HepG2 (cell line): ENCODE results near the gene ZNF79. TPM values are rescaled to one million over a fixed set of nuclear protein-coding genes. Genes with fewer than 3 reads are reported as not detected.
A peak's percentile ranks its signal among the peaks of the same experiment; 100 is the strongest.

Experiments used
- AHDC1 ChIP-seq: sonication (generic); formaldehyde crosslinking; IDR thresholded peaks from 2 replicates; pipeline ENCODE4 v1.5.1; 2020; ENCODE audit warnings: mild to moderate bottlenecking, missing genetic modification reagents, borderline replicate concordance
- CC2D1A ChIP-seq: sonication (generic); formaldehyde crosslinking; IDR thresholded peaks from 2 replicates; pipeline ENCODE4 v1.8.1; 2023; ENCODE audit warnings: mild to moderate bottlenecking, missing genetic modification reagents
- CEBPB ChIP-seq: IDR thresholded peaks from 2 replicates; pipeline ENCODE4 v1.6.1; 2011; ENCODE audit warnings: low read depth, low read length, improper control_type of control experiment, borderline replicate concordance
- FOXA1 ChIP-seq, 2 experiments: fragments of 450-650 bp in 1 of 2; sonication (generic) in 1 of 2; formaldehyde crosslinking in 1 of 2; IDR thresholded peaks; 2 replicates each; pipeline versions ENCODE4 v1.4.0 to v1.6.1; 2016 to 2020; ENCODE audit warnings: missing genetic modification reagents in 1 of 2
- HNRNPK ChIP-seq: fragments of 200-400 bp; formaldehyde crosslinking; IDR thresholded peaks from 2 replicates; pipeline ENCODE4 v1.6.1; 2018; ENCODE audit warnings: low read length, low read depth, moderate library complexity, mild to moderate bottlenecking; ENCODE audit not compliant: poor library complexity, severe bottlenecking
- HOXA5 ChIP-seq: sonication (generic); formaldehyde crosslinking; IDR thresholded peaks from 2 replicates; pipeline ENCODE4 v1.4.0; 2020; ENCODE audit warnings: missing genetic modification reagents
- KDM6A ChIP-seq: IDR thresholded peaks from 2 replicates; pipeline ENCODE4 v1.6.1; 2016; ENCODE audit warnings: low read depth
- KLF13 ChIP-seq: sonication (generic); formaldehyde crosslinking; IDR thresholded peaks from 2 replicates; pipeline ENCODE4 v1.4.0; 2020; ENCODE audit warnings: mild to moderate bottlenecking, missing genetic modification reagents
- NR2C2 ChIP-seq: sonication (generic); formaldehyde crosslinking; IDR thresholded peaks from 2 replicates; pipeline ENCODE4 v1.4.0; 2020; ENCODE audit warnings: missing genetic modification reagents, mild to moderate bottlenecking, moderate library complexity, borderline replicate concordance
- PAX8 ChIP-seq: sonication (generic); formaldehyde crosslinking; IDR thresholded peaks from 2 replicates; pipeline ENCODE4 v1.8.0; 2022; ENCODE audit warnings: mild to moderate bottlenecking, missing genetic modification reagents, borderline replicate concordance
- PRPF4 ChIP-seq: fragments of 200-400 bp; formaldehyde crosslinking; IDR thresholded peaks from 2 replicates; pipeline ENCODE4 v1.6.1; 2016; ENCODE audit warnings: low read length, low read depth; ENCODE audit not compliant: poor library complexity, severe bottlenecking
- REPIN1 ChIP-seq: sonication (generic); formaldehyde crosslinking; IDR thresholded peaks from 2 replicates; pipeline ENCODE4 v1.8.0; 2022; ENCODE audit warnings: missing genetic modification reagents, low read depth, mild to moderate bottlenecking, borderline replicate concordance
- RXRB ChIP-seq: IDR thresholded peaks from 2 replicates; pipeline ENCODE4 v1.6.1; 2016; ENCODE audit warnings: borderline replicate concordance, missing genetic modification reagents, missing compliant biosample characterization
- SCMH1 ChIP-seq: sonication (generic); formaldehyde crosslinking; IDR thresholded peaks from 2 replicates; pipeline ENCODE4 v1.9.0; 2021; ENCODE audit warnings: missing genetic modification reagents, mild to moderate bottlenecking, borderline replicate concordance
- SIN3A ChIP-seq: IDR thresholded peaks from 2 replicates; pipeline ENCODE4 v1.6.1; 2011; ENCODE audit warnings: low read depth, mild to moderate bottlenecking, control low read depth, low read length, borderline replicate concordance
- SNAPC5 ChIP-seq: sonication (generic); formaldehyde crosslinking; IDR thresholded peaks from 2 replicates; pipeline ENCODE4 v1.8.1; 2023; ENCODE audit warnings: mild to moderate bottlenecking, missing genetic modification reagents, borderline replicate concordance
- TCF7L2 ChIP-seq: IDR thresholded peaks from 2 replicates; pipeline ENCODE4 v1.6.1; 2011; ENCODE audit warnings: mild to moderate bottlenecking, low read depth, low read length, moderate library complexity
- TEAD2 ChIP-seq: sonication (generic); formaldehyde crosslinking; IDR thresholded peaks from 2 replicates; pipeline ENCODE4 v1.9.0; 2021; ENCODE audit warnings: missing genetic modification reagents
- TFDP2 ChIP-seq: sonication (generic); formaldehyde crosslinking; IDR thresholded peaks from 2 replicates; pipeline ENCODE4 v1.4.0; 2020; ENCODE audit warnings: missing genetic modification reagents
- ZNF207 ChIP-seq: fragments of 450-650 bp; IDR thresholded peaks from 2 replicates; pipeline ENCODE4 v1.6.1; 2016; ENCODE audit warnings: antibody characterized with exemption, borderline replicate concordance
- ZNF383 ChIP-seq: sonication (generic); formaldehyde crosslinking; IDR thresholded peaks from 2 replicates; pipeline ENCODE4 v1.4.0; 2020; ENCODE audit warnings: missing genetic modification reagents, mild to moderate bottlenecking, borderline replicate concordance
- ZNF816 ChIP-seq: sonication (generic); formaldehyde crosslinking; IDR thresholded peaks from 2 replicates; pipeline ENCODE4 v1.8.0; 2022; ENCODE audit warnings: missing genetic modification reagents, mild to moderate bottlenecking, borderline replicate concordance
- polyA plus RNA-seq, 8 experiments: library from polyadenylated mRNA; depleted of rRNA in 3 of 8; stranded (reverse) in 7 of 8; unstranded in 1 of 8; fragments of >200 nt; fragmentation: Illumina TruSeq in 4 of 8; extraction: Trizol in 4 of 8; gene quantifications; 2 replicates each; pipeline versions ENCODE4 v1.2.1 to v1.2.3, GENCODE V29; 2011 to 2016; ENCODE audit warnings: low read depth in 4 of 8, missing spikeins in 1 of 8, mixed read lengths in 1 of 8; ENCODE audit not compliant: insufficient read depth in 1 of 8
- total RNA-seq, 5 experiments: library from RNA; depleted of rRNA; stranded (reverse); fragments of >200 nt; fragmentation: Illumina TruSeq; extraction: Trizol; gene quantifications; 2 replicates each; pipeline ENCODE4 v1.2.3, GENCODE V29; 2016; ENCODE audit warnings: low read depth in 1 of 5

Gene ZNF79
- total and polyA plus RNA-seq, 2 of the 13 experiments (the other 11 are each of a cell fraction or from before 2014, with no cell fraction given): 3.7 to 8.1 TPM

- no peak for TF ChIP-seq SCMH1
- TF ChIP-seq ZNF207: no peak
- TF ChIP-seq NR2C2 (CRISPR knock-in tag): no peak
- peak; percentile 80; the same call in 1 of the 2 replicates for TF ChIP-seq HOXA5
- no peak for TF ChIP-seq SNAPC5
- TF ChIP-seq CEBPB: no peak
- TF ChIP-seq HNRNPK: no peak
- TF ChIP-seq CC2D1A: no peak
- TF ChIP-seq RXRB (CRISPR knock-in tag): no peak
- no peak for TF ChIP-seq FOXA1 (IDR thresholded peaks at IDR 0.05)
- TF ChIP-seq FOXA1 (CRISPR knock-in tag; IDR thresholded peaks at IDR 0.05): no peak
- peak; percentile 6; the same call in 1 of the 2 replicates for TF ChIP-seq SIN3A
- no peak for TF ChIP-seq TEAD2
- no peak; the same call in 1 of the 2 replicates for TF ChIP-seq REPIN1 (CRISPR knock-in tag)
- TF ChIP-seq AHDC1 (CRISPR knock-in tag): no peak
- no peak for TF ChIP-seq ZNF383 (CRISPR knock-in tag)
- TF ChIP-seq KLF13: no peak
- no peak; the same call in 1 of the 2 replicates for TF ChIP-seq TFDP2 (CRISPR knock-in tag)
- no peak for TF ChIP-seq PAX8 (CRISPR knock-in tag)
- no peak for TF ChIP-seq TCF7L2
- no peak for TF ChIP-seq KDM6A (CRISPR knock-in tag)
- no peak for TF ChIP-seq ZNF816 (CRISPR knock-in tag)
- no peak for TF ChIP-seq PRPF4
Measured at GRCh38 chr9:127396808-127397645, 27.2 kb upstream of the ZNF79 start, which contains the start of gene SLC2A8 (continued).
